MCF 10A (cell line): ENCODE results near the gene LHCGR. TPM values are rescaled to one million over a fixed set of nuclear protein-coding genes. Genes with fewer than 3 reads are reported as not detected.
"Not testable (repeated sequence)": the region's sequence is repeated elsewhere in the genome, so short reads cannot be mapped to it uniquely, and the experiment has no call there.

Experiments used
- BruUV-seq: library from RNA; stranded (reverse); fragments of 400-500 nt; replicated peaks from 2 replicates; lab custom pipeline; 2021; lab: Mats Ljungman, UMichigan
- CTCF ChIA-PET: fragments of 300-600 bp; sonication (Branson Sonifier 250); formaldehyde crosslinking; extraction: SDS; loops from one replicate; lab custom pipeline; 2021; ENCODE audit warnings: antibody characterized with exemption, inconsistent platforms; lab: Yijun Ruan, JAX
- POLR2A ChIA-PET: fragments of 300-600, 350-650 bp; sonication (Branson Sonifier 250); formaldehyde crosslinking; extraction: SDS; loops from one replicate; lab custom pipeline; 2020; ENCODE audit warnings: antibody characterized with exemption, inconsistent platforms; lab: Yijun Ruan, JAX
- DNase-seq: peaks from one replicate; pipeline ENCODE4 v3.0.0-alpha.2; 2018; ENCODE audit not compliant: unreplicated experiment
- H3K27ac Mint-ChIP-seq: one replicate; pipeline ENCODE4 v1.8.0; 2022; ENCODE audit warnings: mild to moderate bottlenecking, low read depth, mixed read lengths; ENCODE audit not compliant: unreplicated experiment
- H3K27me3 Mint-ChIP-seq: one replicate; pipeline ENCODE4 v1.8.0; 2022; ENCODE audit warnings: mixed read lengths; ENCODE audit not compliant: insufficient read depth, unreplicated experiment
- H3K36me3 Mint-ChIP-seq: one replicate; pipeline ENCODE4 v1.8.0; 2022; ENCODE audit warnings: mild to moderate bottlenecking, moderate library complexity, mixed read lengths; ENCODE audit not compliant: insufficient read depth, unreplicated experiment
- H3K4me1 Mint-ChIP-seq: one replicate; pipeline ENCODE4 v1.8.0; 2022; ENCODE audit warnings: mixed read lengths; ENCODE audit not compliant: insufficient read depth, unreplicated experiment
- H3K4me3 Mint-ChIP-seq: one replicate; pipeline ENCODE4 v1.8.0; 2022; ENCODE audit warnings: mild to moderate bottlenecking, moderate library complexity, mixed read lengths; ENCODE audit not compliant: unreplicated experiment
- H3K9me3 Mint-ChIP-seq: one replicate; pipeline ENCODE4 v1.8.0; 2022; ENCODE audit warnings: mixed read lengths; ENCODE audit not compliant: unreplicated experiment
- intact Hi-C: fragments of 100-400 bp; cut with micrococcal nuclease; formaldehyde crosslinking; loops from 2 replicates; pipeline ENCODE4 v1.14.1; 2022
- total RNA-seq: library from RNA; stranded (reverse); gene quantifications from 2 replicates; pipeline ENCODE4 v1.2.3, GENCODE V29; 2022
- TF ChIP-seq, protein P1 (sequence below): fragments of 200-600 bp; IDR thresholded peaks from one replicate; pipeline ENCODE4 v1.8.0; 2022; ENCODE audit warnings: antibody characterized with exemption, mild to moderate bottlenecking; ENCODE audit not compliant: unreplicated experiment

Gene LHCGR
- total RNA-seq, 1 experiment from 2014 or later, result not detected

DNA sequence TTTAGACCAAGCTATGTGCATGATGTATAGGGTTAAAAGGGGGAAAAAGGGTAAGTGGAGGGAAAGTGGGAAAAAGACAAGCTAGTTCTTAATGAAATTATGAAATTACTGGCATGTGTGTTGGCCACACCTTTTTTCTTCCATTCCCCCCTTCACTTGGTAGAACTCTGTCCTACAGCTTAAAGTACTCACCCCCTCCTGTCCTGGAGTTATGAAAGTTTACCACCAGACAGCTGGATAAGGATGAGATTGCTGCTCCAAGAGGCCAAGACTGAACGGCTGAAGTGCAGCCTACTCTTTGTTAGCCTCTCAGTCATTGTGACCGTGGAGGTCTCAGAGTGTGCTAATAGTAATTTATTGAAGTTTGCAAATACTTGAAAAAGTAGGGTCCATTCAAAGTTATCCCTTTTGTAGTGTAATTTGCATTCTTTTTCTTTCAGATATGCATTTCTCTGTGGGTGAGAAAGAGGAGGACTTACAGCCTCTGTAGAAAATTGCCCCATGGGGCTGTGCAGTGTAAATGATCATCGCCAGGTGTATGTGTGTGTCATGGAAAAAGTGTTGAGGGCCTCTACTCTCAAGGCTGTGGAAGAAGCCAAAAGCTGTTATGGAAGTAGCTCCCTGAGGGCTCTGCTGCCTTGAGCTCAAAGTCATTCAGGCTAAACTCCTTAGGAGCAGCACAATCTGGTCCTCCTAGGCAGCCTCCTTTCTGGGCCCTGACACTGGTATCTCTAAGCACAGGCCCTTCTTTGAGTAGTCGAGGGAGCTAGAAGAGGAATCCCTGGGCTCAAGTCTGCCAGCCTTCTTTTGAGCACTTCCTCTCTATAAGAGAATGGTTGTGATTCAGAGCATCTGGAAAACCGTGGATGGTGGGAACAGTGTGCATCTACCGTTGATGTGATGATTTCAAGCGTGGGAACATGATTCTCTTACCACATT, 46.2 kb downstream of the LHCGR start:
- no peak for DNase-seq
- no peaks in the 10 kb centered on the region for H3K9me3 Mint-ChIP-seq
- peaks cover 5% of the 10 kb centered on the region for H3K36me3 Mint-ChIP-seq
- TF ChIP-seq, protein P1, sequence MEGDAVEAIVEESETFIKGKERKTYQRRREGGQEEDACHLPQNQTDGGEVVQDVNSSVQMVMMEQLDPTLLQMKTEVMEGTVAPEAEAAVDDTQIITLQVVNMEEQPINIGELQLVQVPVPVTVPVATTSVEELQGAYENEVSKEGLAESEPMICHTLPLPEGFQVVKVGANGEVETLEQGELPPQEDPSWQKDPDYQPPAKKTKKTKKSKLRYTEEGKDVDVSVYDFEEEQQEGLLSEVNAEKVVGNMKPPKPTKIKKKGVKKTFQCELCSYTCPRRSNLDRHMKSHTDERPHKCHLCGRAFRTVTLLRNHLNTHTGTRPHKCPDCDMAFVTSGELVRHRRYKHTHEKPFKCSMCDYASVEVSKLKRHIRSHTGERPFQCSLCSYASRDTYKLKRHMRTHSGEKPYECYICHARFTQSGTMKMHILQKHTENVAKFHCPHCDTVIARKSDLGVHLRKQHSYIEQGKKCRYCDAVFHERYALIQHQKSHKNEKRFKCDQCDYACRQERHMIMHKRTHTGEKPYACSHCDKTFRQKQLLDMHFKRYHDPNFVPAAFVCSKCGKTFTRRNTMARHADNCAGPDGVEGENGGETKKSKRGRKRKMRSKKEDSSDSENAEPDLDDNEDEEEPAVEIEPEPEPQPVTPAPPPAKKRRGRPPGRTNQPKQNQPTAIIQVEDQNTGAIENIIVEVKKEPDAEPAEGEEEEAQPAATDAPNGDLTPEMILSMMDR, result no peak
- ChIA-PET CTCF (interaction anchor here (0.6 kb wide), 3 partner anchors 30 to 1096 kb away, joined by 3 read pairs; no protein-coding TSS in a partner anchor), POLR2A (no interaction called here)
- no TSS peak for BruUV-seq
- H3K27me3 Mint-ChIP-seq, result no peaks in the 10 kb centered on the region
- no peak overlapping the region for H3K27ac Mint-ChIP-seq
- no peak overlapping the region for H3K4me3 Mint-ChIP-seq
- intact Hi-C loops, result no loop called here
- peaks cover 13% of the 10 kb centered on the region for H3K4me1 Mint-ChIP-seq

DNA sequence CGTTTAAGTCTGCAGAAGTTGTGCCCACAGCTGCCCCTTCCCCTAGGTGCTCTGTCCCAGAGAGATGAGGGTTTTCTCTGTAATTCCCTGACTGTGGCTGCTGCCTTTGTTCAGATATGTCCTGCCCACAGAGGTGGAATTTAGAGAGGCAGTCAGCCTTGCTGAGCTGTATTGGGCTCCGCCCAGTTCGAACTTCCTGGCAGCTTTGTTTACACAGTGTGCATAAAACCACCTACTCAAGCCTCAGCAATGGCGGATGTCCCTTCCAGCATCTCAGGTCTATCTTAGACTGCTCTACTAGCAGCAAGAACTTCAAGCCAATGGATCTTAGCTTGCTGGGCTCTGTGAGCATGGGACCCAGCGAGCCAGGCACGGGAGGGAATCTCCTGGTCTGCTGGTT, 48.1 kb downstream of the LHCGR start:
- DNase-seq, result peak; percentile 29
- no peak overlapping the region for H3K27ac Mint-ChIP-seq
- H3K4me1 Mint-ChIP-seq, result peaks cover 10% of the 10 kb centered on the region
- BruUV-seq, result no TSS peak
- H3K27me3 Mint-ChIP-seq, result no peaks in the 10 kb centered on the region
- peaks cover 5% of the 10 kb centered on the region for H3K36me3 Mint-ChIP-seq
- intact Hi-C loops, result no loop called here
- ChIA-PET POLR2A (no interaction called here), CTCF (interaction anchor here (0.6 to 0.9 kb wide), 3 partner anchors 10 to 994 kb away, joined by 3 to 4 read pairs (median 3); no protein-coding TSS in a partner anchor)
- TF ChIP-seq, protein P1, result no peak
- no peak overlapping the region for H3K4me3 Mint-ChIP-seq
- H3K9me3 Mint-ChIP-seq, result no peaks in the 10 kb centered on the region

DNA sequence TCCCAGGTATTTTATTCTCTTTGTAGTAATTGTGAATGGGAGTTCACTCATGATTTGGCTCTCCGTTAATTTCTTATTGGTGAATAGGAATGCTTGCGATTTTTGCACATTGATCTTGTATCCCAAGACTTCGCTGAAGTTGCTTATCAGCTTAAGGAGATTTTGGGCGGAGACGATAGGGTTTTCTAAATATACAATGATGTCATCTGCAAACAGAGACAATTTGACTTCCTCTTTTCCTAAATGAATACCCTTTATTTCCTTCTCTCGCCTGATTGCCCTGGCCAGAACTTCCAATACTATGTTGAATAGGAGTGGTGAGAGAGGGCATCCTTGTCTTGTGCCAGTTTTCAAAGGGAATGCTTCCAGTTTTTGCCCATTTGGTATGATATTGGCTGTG, 51.9 kb downstream of the LHCGR start:
- BruUV-seq, result not testable (repeated sequence)

DNA sequence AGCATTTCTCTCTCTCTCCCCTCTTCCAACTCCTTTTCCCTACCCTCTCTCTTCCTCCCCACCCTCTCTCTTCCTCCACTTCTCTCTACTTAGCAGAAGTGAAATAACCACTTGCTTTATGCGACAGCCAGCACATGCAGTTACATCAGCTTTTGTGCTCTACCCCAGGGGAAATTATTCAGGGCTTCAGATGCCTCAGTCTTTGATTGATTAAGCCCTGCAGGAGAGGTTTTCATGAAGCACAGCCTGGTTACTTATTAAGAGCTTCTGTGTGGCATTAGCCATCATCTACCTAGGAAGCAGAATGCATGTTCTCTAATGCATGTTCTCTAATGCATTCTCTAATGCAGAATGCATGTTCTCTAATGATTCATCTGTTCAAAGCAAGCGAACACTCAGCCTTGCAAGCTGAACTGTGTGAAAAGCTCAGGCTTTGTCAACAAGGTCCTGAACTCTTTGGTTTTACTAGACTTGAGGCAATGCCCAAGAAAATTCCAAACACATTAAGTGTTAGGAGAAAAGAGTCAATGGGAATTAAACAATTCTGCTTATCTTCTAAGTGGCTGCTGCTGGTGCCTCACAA, 56.1 kb downstream of the LHCGR start:
- ChIA-PET CTCF (no interaction called here), POLR2A (no interaction called here)
- no peak for DNase-seq

More for the DNA sequence above, 51.9 kb downstream of the LHCGR start:
- CTCF ChIA-PET, DNase-seq, H3K27me3 Mint-ChIP-seq, H3K4me3 Mint-ChIP-seq, H3K4me1 Mint-ChIP-seq, intact Hi-C loops, POLR2A ChIA-PET, H3K36me3 Mint-ChIP-seq, H3K9me3 Mint-ChIP-seq, H3K27ac Mint-ChIP-seq: not testable (repeated sequence)

More for the DNA sequence above, 56.1 kb downstream of the LHCGR start:
- Mint-ChIP-seq H3K4me3 (no peak overlapping the region), H3K9me3 (no peaks in the 10 kb centered on the region), H3K27me3 (no peaks in the 10 kb centered on the region), H3K27ac (no peak overlapping the region), H3K4me1 (no peaks in the 10 kb centered on the region), H3K36me3 (no peaks in the 10 kb centered on the region)
- intact Hi-C loops, result no loop called here
- no TSS peak for BruUV-seq
- TF ChIP-seq, protein P1, result no peak
